GM19240 (cell line): ENCODE data around the gene ITGBL1.

Experiments used
- DNase-seq: peaks from one replicate; pipeline ENCODE4 v3.0.0; 2011; ENCODE audit warnings: low spot score; ENCODE audit not compliant: insufficient read length

Gene ITGBL1

GRCh38 chr13:101695870-101696516, 243.5 kb downstream of the ITGBL1 start:
- no peak for DNase-seq

GRCh38 chr13:101697745-101698144, 245.3 kb downstream of the ITGBL1 start:
- no peak for DNase-seq

GRCh38 chr13:101698400-101698799, 245.9 kb downstream of the ITGBL1 start:
- DNase-seq: no peak

- DNase-seq: no peak
Observed at GRCh38 chr13:101700598-101700997, 248.1 kb downstream of the ITGBL1 start.

- no peak for DNase-seq
Observed at GRCh38 chr13:101703081-101703480, 250.6 kb downstream of the ITGBL1 start.

DNA sequence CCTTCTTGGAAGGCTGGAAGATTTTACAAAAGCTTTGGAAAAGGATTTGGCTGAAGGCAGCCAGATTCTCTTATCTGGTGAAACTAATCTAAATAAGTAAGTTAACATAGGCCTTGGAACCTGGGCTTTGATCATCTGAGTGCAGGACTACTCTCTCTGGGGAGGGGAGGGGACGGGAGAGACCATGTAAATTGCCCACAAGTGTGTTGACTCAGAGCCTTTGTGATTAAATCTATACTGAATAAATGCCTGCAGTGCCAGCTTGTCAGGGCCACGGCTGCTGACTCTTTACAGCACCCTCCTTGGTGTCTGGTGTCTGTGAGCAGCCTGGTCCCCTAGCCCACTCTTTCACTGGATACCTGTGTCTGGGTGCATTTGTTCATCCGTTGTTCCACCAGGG, 251.4 kb downstream of the ITGBL1 start:
- DNase-seq: no peak

- no peak for DNase-seq
Observed at GRCh38 chr13:101706651-101707050, 254.2 kb downstream of the ITGBL1 start.

DNA sequence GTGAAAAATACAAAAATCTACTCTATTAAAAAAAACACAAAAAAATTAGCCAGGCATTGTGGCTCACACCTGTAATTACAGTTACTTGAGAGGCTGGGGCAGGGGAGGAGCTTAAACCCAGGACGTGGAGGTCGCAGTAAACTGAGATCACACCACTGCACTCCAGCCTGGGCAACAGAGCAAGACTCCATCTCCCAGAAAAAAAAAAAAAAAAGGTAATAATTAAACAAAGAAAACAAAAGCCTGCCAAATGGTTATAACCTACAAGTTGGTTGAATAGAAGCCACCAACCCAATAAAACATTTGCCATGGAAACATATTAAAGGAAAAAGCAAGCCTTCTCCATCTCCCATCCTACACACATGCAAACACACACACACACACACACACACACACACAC, 255.2 kb downstream of the ITGBL1 start:
- no peak for DNase-seq

DNA sequence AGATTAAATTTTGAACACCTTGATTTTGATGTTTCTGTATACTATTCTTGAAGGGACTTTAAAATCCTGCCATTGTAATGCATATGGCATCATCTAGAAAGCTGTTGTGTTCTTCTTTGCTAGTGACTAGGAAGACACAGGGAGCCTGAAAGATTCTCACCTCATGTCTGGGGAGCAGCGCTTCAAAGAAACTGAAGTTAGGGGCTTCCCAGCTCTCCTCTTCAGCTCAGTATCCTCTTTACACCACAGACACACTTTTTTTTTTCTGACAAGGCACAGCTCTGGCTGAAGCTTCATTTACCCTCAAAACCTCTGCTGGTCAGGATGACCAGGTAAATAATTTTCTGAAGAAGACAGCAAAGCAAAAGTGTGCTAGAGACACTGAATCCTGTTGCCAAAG, 255.6 kb downstream of the ITGBL1 start:
- DNase-seq: no peak

DNA sequence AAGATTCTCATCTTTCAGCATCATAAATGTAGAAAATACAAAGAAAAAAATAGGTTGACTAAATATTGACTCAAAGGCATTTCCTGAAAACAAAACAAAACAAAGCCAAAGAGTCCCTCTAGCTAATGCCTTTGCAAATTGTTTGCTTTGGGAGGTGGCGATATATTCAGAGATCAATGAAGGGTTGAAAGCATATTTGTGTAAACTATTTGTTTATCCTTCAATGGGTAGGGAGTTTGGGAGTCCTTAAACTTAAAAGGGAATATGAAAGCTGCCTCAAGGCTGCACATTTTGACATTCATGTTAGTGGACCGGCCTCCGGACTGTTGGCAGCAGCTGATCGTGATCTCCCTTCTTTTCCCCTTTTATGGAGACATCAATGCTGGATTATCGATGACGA, 257.5 kb downstream of the ITGBL1 start:
- no peak for DNase-seq

- no peak for DNase-seq
Observed at GRCh38 chr13:101711307-101712025, 259.0 kb downstream of the ITGBL1 start.

GRCh38 chr13:101712026-101712348, 259.5 kb downstream of the ITGBL1 start:
- DNase-seq: no peak

DNA sequence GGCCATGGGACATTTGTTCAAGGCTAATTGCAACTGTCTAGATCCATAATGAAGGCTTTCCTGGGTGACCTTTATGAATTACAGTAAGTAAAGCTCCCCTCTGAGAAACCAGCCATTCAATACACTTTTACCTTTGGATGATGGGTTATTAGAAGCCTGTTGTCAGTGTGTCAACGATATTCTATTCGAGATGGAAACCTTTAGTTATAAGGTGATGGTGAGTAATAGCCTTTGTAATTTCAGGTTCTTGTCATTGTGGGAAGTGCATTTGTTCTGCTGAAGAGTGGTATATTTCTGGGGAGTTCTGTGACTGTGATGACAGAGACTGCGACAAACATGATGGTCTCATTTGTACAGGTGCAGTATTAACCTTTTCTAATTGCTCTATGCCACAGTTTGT, 261.7 kb downstream of the ITGBL1 start:
- no peak for DNase-seq

DNA sequence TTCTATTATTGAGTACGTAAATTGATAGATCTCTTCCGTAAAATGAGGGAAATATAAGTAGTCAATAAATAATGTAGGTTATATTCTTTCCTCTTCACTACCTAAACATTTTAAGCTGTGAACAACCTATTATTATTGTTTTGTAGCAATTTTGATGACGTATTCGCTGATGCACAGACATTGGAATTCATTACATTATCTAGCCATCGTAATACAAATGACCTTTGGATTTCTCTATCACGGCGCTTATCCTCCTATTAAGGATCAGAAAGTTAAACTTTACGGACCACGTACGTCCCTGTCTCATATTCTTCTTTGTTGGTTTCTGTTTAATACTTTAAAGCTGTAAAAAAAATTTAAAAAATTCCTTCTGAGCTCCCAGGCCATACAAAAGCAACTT, 264.9 kb downstream of the ITGBL1 start:
- DNase-seq: no peak

GRCh38 chr13:101718496-101718895, 266.0 kb downstream of the ITGBL1 start:
- no peak for DNase-seq

DNA sequence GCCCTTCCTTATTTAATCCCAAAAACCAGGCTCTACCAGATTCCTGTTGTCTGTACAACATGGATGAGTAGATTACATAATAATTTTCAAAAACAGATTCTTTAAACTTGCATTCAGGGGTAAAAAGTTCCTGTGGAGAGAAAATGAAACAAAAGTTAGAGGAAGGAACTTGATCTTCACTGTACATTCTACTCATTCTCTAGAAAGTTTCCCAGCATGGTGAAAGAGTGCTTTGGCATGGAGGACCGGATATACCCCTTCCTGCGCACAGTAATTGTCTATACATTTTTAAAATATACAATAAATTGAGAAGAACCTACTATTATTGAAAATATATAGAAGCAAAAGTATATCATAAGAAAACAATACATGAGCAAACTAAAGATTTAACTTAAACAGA, 274.2 kb downstream of the ITGBL1 start:
- no peak for DNase-seq

GRCh38 chr13:101727118-101727517, 274.6 kb downstream of the ITGBL1 start:
- DNase-seq: no peak

- no peak for DNase-seq
Observed at GRCh38 chr13:101728021-101728420, 275.5 kb downstream of the ITGBL1 start.

- no peak for DNase-seq
Observed at GRCh38 chr13:101728615-101729014, 276.1 kb downstream of the ITGBL1 start.

GRCh38 chr13:101730420-101731000, 278.0 kb downstream of the ITGBL1 start:
- no peak for DNase-seq

GRCh38 chr13:101736566-101736965, 284.1 kb downstream of the ITGBL1 start:
- DNase-seq: no peak

DNA sequence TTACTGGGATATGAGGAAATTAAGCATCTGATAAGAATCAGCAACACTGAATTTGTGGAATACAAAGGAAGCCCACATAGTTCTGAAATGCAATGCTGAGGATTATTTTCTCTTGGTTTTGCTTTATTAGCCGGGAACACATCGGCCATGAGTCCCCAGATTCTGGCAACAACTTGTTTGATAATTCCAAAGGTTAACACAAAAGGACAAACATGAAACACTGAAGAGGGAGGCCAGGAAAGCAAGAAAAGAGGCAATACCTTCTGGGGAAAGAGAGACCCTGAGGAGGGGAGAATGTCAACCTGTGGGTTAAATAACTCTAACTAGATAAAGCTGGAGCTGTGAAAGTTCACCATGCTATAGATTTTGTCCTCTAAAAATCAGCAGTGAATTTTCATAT, 285.9 kb downstream of the ITGBL1 start:
- no peak for DNase-seq
